DMS 273 treated with DMSO at 0.1 percent for 48 hours (cell line): Measurements from ENCODE around the gene RAB4B.
"Not testable (repeated sequence)": the region's sequence is repeated elsewhere in the genome, so short reads cannot be mapped to it uniquely, and the experiment has no call there.

Experiments
- DNase-seq: peaks from one replicate; lab custom pipeline; 2025; lab: John Stamatoyannopoulos, UW

The RAB4B gene

GRCh38 chr19:40780582-40780981 is 2.5 kb downstream of the RAB4B start:
- no peak for DNase-seq

- no peak for DNase-seq
Observed at GRCh38 chr19:40781140-40781539, 3.1 kb downstream of the RAB4B start.

- DNase-seq: no peak
Observed at GRCh38 chr19:40783711-40784110, 5.7 kb downstream of the RAB4B start.

DNA sequence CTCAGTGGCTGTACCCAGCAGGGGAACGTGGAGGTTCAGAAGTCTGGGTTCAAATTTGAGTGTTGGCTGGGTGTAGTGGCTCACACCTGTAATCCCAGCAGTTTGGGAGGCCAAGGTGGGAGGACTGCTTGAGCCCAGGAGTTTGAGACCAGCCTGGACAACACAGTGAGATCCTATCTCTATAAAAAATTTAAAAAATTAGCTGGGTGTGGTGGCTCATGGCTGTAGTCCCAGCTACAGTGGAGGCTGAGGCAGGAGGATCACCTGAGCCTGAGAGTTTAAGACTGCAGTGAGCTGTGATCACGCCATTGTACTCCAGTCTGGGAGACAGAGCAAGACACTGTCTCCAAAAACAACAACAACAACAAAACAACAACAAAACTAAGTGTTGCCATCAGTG is 6.1 kb downstream of the RAB4B start:
- DNase-seq: not testable (repeated sequence)

DNA sequence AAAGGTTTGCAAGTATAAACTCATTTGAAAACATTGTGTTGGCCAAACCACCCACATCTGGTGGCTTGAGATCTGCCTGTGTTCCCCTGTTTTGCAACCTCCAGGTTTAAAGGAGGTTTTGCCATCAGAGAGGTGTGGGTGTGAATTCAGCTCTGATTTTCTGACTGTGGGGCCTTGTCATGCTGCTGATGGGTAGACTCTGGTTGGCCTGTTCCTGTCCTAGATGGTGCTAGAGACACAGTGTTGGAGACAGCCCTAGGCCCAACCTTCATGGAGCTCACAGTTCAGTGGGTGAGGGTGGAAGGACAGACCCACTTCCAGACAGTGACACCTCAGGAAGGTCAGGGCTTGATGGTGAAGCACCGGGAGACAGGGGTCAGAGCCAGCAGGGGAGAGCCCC is 7.5 kb downstream of the RAB4B start:
- DNase-seq: no peak

DNA sequence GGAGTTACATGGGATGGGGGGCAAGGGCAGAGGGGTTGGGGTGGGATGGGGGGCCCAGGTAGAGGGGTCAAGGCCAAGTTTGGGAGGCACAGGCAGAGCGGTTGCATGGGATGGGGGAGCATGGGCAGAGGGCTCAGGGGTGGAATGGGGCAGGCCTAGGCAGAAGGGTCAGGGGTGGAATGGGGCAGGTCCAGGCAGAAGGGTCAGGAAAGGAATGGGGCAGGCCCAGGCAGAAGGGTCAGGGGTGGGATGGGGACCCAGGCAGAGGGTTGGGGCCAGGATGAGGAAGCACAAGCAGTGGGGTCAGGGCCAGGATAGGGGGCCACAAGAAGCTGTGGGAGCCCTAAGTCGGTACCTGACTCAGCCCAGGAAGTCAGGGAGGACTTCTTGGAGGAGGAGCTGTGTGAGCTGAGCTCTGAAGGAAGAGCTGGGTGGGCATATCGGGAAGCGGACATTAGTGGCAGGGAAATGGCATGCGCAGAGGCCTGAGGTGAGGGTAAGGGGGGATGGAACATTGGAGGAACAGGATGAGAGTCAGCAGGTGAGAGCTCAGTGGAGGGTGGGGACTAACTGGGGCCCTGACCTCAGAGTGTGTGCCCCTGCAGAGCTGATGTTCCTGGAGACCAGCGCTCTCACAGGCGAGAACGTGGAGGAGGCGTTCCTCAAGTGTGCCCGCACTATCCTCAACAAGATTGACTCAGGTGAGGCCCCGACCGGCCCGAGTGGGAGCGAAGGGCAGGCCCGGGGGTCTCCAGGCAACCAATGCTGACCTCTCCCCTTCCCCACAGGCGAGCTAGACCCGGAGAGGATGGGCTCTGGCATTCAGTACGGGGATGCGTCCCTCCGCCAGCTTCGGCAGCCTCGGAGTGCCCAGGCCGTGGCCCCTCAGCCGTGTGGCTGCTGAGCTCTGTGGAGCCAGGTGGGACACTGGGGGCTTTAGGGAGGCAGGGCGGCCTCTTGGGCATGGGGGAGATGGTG is 8.3 kb downstream of the RAB4B start:
- no peak for DNase-seq

DNA sequence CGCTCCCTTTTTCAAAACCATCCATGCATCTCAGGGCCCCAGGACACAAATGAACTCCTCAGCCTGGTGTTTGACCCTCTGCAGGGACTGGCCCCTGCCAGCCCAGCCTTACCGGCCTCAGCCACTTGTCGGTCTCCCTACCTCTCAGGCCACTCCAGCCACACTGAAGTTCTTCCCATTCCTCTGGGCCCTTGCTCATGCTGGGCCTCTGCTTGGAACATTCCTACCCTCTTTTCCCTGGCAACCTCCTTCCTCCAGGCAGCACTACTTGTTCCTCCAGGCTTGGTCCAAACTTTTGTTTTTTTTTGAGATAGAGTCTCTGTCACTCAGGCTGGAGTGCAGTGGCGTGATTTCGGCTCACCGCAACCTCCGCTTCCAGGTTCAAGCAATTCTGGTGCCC is 13.3 kb downstream of the RAB4B start:
- DNase-seq: no peak

GRCh38 chr19:40791996-40792395 is 13.9 kb downstream of the RAB4B start:
- DNase-seq: no peak

DNA sequence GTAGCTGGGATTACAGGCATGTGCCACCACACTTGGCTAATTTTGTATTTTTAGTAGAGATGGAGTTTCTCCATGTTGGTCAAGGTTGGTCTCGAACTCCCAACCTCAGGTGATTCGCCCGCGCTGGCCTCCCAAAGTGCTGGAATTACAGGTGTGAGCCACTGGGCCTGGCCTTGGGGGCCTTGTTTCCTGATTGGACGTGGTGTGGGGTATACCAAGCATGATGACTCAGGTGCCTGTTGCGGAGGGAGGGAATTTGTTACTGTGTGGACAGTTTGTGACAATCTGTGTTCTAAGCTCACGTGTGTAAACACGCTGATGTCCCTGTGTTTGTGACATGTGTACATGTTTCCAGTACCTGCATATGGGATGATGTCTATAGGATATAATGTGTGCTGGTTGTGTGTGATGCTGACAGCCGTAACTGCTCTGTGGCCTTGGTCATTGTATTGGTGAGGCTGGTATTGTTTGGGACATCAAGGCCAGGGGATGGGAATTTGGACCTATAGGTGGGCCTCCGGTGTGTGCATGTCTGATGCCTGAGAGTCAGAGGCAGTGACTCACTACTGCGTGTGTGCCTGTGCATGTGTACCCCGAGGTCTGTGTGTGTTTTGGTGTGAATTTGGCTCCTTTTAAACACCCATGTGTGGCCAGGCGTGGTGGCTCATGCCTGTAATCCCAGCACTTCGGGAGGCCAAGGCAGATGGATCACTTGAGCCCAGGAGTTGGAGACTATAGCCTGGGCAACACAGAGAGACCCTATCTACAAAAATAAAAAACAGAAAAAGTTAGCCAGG is 19.3 kb downstream of the RAB4B start:
- no peak for DNase-seq

- no peak for DNase-seq
Observed at GRCh38 chr19:40797963-40798682, 20.1 kb downstream of the RAB4B start.

- peak; percentile 99 for DNase-seq
Observed at GRCh38 chr19:40798683-40799557, 20.9 kb downstream of the RAB4B start, which contains the start of gene EGLN2. TSS of gene EGLN2 (plus strand) at chr19:40799191. CDS start at chr19:40800573, 1,382 bp downstream.

DNA sequence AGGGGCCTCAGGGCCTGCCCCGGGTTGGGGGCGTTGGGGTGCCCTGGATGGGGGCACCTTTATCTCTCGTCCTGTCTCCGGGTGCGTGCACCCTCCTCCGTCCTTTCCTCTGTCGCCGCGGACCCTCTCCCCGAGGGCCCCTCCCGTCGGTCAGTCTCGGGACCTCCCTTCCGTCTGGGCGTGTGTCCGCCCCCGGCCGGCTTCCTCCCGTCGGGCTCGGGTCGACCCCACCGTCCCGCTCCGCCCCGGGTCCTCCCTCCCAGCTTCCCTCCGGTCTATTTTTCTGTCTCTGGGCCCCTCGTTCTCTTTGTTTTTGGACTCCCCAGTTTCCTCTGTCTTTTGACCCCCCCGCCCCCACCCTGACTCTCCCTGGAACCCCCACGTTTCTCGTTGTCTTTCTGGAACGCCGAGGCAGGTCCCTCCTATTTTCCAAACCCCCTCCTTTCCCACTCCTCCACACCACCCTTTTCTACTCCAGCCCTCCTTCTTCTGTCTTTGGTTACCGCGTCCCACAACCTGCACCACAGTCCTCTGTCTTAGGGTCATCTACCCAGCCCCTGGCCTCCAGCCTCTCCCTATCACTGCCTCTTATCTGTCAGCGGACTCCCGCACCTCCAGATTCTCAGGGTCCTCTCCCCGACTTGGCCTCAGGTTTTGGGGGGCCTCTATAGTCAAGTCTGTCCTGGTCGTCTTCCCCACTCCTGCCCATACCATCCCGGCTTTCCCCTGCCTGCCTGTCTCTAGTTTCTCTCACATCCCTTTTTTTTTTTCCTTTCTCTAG is 21.7 kb downstream of the RAB4B start:
- DNase-seq: no peak

- no peak for DNase-seq
Observed at GRCh38 chr19:40800339-40800996, 22.4 kb downstream of the RAB4B start.

DNA sequence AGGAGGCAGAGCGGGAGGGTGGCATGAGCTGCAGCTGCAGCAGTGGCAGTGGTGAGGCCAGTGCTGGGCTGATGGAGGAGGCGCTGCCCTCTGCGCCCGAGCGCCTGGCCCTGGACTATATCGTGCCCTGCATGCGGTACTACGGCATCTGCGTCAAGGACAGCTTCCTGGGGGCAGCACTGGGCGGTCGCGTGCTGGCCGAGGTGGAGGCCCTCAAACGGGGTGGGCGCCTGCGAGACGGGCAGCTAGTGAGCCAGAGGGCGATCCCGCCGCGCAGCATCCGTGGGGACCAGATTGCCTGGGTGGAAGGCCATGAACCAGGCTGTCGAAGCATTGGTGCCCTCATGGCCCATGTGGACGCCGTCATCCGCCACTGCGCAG is 22.9 kb downstream of the RAB4B start:
- DNase-seq: no peak

DNA sequence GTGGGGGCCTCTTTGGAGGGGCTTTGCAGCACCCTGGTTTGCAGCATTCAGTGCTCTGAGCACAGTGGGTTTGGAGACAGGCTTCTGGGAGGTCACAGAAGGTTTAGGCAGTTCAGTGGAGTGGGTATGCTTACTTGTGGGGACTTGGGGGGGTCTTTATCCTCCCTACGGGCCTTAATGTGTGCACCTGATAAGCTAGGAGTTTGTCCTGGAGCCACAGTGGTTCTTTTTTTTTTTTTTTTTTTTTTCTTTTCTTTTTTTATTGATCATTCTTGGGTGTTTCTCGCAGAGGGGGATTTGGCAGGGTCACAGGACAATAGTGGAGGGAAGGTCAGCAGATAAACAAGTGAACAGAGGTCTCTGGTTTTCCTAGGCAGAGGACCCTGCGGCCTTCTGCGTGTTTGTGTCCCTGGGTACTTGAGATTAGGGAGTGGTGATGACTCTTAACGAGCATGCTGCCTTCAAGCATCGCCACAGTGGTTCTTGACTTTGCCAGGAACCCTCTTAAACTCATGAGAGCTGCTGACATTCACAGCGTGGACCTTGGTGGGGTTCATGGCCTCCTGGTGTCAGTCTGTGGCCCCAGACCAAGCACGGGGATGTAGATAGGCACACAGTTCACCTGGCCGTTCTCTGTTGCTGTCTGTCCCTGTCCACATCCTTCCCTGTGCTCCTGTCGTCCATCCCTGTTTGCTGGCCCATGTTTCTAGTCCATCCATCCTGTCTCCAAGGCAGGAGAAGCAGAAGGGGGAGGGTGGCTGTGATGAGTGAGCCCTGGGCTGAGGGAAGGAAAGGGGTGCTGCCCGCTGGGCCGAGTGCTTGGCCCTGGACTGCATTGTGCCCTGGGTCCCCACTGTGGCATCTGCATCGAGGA is 23.6 kb downstream of the RAB4B start:
- DNase-seq: no peak

- DNase-seq: no peak
Observed at GRCh38 chr19:40802300-40803169, 24.5 kb downstream of the RAB4B start.

DNA sequence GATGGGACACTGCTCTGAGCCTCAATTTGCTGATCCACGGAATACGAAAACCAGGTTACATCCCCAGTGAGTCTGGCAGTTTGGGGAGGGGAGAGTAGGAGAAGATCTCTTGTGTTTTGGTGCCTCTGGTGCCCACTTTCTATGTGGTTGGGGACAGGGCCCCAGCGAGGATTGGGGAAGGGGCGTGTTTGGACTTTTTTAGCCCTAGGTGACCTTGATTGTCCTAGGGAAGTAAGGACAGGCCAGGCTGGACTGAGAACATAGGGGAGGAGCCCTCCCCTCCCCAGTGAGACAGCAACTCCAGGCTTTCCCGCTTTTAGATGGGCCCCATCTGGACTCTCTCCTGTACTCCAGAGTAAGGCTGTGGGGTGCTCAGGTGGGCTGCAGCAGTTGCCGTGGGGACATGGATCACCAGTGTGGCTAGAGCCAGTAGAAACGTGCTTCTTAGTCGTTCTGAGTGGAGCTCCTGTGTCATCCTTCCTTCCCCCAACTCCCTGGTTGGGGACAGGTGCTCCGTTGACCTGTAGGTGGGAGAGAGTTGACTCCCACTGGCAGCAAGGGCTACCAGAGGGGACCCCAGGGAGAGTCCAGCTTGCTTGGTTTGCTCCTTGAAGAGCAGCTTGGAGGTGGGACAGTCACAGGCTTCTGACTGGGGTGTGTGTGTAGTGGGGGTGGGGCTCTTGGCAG is 25.3 kb downstream of the RAB4B start:
- DNase-seq: no peak
